Measurements from ENCODE around the gene RNASE13. TPM values are rescaled to one million over a fixed set of nuclear protein-coding genes. Genes with fewer than 3 reads are reported as not detected.
A peak's percentile ranks its signal among the peaks of the same experiment; 100 is the strongest.

RNASE13 gene
- polyA plus RNA-seq, 1 of the 3 experiments (the other 2 are of a cell fraction), result not detected

- H2AFZ ChIP-seq (ENCODE audit: low read depth), result no peak overlapping the region
- no peak overlapping the region for H3K4me3 ChIP-seq (ENCODE audit: low read depth in 2 of 2, low read length in 1 of 2)
- no peak overlapping the region for H3K4me2 ChIP-seq
- TF ChIP-seq GABPA (IDR thresholded peaks at IDR 0.05; ENCODE audit: low read depth) (no peak), GATA2 (CRISPR knock-in tag; IDR thresholded peaks at IDR 0.05) (no peak), POLR2AphosphoS5 (IDR thresholded peaks at IDR 0.05; ENCODE audit: low read depth, low read length) (no peak), FOXJ3 (CRISPR knock-in tag; IDR thresholded peaks at IDR 0.05) (no peak), CHD2 (IDR thresholded peaks at IDR 0.05; ENCODE audit: low read length, partially characterized antibody) (no peak), NFIC (IDR thresholded peaks at IDR 0.05; ENCODE audit: borderline replicate concordance) (no peak), TEAD4 (IDR thresholded peaks at IDR 0.05; ENCODE audit: borderline replicate concordance, insufficient read depth) (no peak), RFX5 (IDR thresholded peaks at IDR 0.05; ENCODE audit: low read length) (no peak), EP300 (IDR thresholded peaks at IDR 0.05; ENCODE audit: borderline replicate concordance in 1 of 2, low read depth in 1 of 2, low read length in 1 of 2) (no peak), MEF2A (IDR thresholded peaks at IDR 0.05; ENCODE audit: borderline replicate concordance, low read depth) (no peak)
- TF ChIP-seq, protein P1, sequence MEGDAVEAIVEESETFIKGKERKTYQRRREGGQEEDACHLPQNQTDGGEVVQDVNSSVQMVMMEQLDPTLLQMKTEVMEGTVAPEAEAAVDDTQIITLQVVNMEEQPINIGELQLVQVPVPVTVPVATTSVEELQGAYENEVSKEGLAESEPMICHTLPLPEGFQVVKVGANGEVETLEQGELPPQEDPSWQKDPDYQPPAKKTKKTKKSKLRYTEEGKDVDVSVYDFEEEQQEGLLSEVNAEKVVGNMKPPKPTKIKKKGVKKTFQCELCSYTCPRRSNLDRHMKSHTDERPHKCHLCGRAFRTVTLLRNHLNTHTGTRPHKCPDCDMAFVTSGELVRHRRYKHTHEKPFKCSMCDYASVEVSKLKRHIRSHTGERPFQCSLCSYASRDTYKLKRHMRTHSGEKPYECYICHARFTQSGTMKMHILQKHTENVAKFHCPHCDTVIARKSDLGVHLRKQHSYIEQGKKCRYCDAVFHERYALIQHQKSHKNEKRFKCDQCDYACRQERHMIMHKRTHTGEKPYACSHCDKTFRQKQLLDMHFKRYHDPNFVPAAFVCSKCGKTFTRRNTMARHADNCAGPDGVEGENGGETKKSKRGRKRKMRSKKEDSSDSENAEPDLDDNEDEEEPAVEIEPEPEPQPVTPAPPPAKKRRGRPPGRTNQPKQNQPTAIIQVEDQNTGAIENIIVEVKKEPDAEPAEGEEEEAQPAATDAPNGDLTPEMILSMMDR (IDR thresholded peaks at IDR 0.05), result no peak
- TF ChIP-seq, protein P2, sequence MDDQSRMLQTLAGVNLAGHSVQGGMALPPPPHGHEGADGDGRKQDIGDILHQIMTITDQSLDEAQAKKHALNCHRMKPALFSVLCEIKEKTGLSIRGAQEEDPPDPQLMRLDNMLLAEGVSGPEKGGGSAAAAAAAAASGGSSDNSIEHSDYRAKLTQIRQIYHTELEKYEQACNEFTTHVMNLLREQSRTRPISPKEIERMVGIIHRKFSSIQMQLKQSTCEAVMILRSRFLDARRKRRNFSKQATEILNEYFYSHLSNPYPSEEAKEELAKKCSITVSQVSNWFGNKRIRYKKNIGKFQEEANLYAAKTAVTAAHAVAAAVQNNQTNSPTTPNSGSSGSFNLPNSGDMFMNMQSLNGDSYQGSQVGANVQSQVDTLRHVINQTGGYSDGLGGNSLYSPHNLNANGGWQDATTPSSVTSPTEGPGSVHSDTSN (IDR thresholded peaks at IDR 0.05), result no peak
- TF ChIP-seq, protein P3, sequence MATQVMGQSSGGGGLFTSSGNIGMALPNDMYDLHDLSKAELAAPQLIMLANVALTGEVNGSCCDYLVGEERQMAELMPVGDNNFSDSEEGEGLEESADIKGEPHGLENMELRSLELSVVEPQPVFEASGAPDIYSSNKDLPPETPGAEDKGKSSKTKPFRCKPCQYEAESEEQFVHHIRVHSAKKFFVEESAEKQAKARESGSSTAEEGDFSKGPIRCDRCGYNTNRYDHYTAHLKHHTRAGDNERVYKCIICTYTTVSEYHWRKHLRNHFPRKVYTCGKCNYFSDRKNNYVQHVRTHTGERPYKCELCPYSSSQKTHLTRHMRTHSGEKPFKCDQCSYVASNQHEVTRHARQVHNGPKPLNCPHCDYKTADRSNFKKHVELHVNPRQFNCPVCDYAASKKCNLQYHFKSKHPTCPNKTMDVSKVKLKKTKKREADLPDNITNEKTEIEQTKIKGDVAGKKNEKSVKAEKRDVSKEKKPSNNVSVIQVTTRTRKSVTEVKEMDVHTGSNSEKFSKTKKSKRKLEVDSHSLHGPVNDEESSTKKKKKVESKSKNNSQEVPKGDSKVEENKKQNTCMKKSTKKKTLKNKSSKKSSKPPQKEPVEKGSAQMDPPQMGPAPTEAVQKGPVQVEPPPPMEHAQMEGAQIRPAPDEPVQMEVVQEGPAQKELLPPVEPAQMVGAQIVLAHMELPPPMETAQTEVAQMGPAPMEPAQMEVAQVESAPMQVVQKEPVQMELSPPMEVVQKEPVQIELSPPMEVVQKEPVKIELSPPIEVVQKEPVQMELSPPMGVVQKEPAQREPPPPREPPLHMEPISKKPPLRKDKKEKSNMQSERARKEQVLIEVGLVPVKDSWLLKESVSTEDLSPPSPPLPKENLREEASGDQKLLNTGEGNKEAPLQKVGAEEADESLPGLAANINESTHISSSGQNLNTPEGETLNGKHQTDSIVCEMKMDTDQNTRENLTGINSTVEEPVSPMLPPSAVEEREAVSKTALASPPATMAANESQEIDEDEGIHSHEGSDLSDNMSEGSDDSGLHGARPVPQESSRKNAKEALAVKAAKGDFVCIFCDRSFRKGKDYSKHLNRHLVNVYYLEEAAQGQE (IDR thresholded peaks at IDR 0.05; ENCODE audit: low read depth, low read length), result no peak
- TF ChIP-seq, protein P4, sequence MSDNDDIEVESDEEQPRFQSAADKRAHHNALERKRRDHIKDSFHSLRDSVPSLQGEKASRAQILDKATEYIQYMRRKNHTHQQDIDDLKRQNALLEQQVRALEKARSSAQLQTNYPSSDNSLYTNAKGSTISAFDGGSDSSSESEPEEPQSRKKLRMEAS (IDR thresholded peaks at IDR 0.05; ENCODE audit: low read depth), result no peak
- H3K79me2 ChIP-seq (ENCODE audit: insufficient read depth), result peaks cover 42% of the 10 kb centered on the region
- no peaks in the 10 kb centered on the region for H3K9me2 ChIP-seq
- H3K4me1 ChIP-seq (ENCODE audit: control insufficient read depth in 1 of 2, insufficient read depth in 2 of 2, low read depth in 1 of 2, low read length in 1 of 2), result peaks cover 14 to 25% of the 10 kb centered on the region in 2 experiments
- H3K27ac ChIP-seq (ENCODE audit: low read depth in 2 of 2, low read length in 1 of 2), result peak overlapping the region in 1 of 2 experiments; percentile 34; a peak in 1 of 4 replicates
- peaks cover 17% of the 10 kb centered on the region for H3F3A ChIP-seq (replicated peaks; ENCODE audit: insufficient read depth)
- 90% methylated on average over 9 of the region's 9 CpGs for WGBS (ENCODE audit: low lambda C conversion rate)
- H3K9me3 ChIP-seq, result no peaks in the 10 kb centered on the region
- peaks cover 67 to 82% of the 10 kb centered on the region in 2 experiments for H3K36me3 ChIP-seq (replicated peaks in 1 of 2; ENCODE audit: control insufficient read depth in 1 of 2, insufficient read depth in 2 of 2, low read length in 1 of 2)
- POLR2A ChIA-PET, result no interaction called here
- CTCF ChIA-PET, result interaction anchor here (2.1 to 13.2 kb wide), 4 partner anchors 12 to 61 kb away, joined by 7 to 296 read pairs (median 42); partner anchors contain the start of gene ZNF219
- H3K9ac ChIP-seq, result no peak overlapping the region
- no peaks in the 10 kb centered on the region for H3K27me3 ChIP-seq (ENCODE audit: insufficient read depth)
- H4K20me1 ChIP-seq (ENCODE audit: insufficient read depth), result 0 out of 2 replicates have a peak, but pooled peaks cover 8% of the 10 kb centered on the region
- DNase-seq, result peak; percentile 52
Observed at GRCh38 chr14:21075719-21076437, 41.3 kb upstream of the RNASE13 start.
